ENCODE data around the gene SCUBE1.

The SCUBE1 gene
- total RNA-seq: 0 reads per million in 2 donors

DNA sequence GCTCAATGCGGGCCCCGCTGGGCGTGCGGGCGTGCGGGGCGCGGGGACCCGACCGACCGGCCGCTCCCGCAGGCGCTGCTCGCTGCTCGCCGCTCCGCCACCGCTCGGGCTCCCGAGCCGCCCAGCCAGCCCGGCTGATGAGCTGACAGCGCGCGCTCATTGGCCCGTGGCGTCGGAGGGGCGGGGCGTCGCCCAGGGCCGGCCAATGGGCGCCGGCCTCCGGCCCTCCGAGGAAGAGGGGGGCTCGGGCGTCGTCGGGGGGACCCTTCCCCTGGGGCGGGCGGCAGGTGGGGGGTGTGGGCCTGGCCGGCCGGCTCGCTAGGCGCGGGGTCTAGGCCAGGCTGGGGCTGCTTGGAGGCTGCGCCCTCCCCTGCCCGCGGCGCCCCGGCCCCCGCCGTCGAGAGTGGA, at the start of gene SCUBE1:
SCUBE1 (minus strand) TSS at position 111 of the 408 bp plus-strand sequence. CDS start 111 bp downstream, outside the sequence.
- peak; percentile 18 for DNase-seq

DNA sequence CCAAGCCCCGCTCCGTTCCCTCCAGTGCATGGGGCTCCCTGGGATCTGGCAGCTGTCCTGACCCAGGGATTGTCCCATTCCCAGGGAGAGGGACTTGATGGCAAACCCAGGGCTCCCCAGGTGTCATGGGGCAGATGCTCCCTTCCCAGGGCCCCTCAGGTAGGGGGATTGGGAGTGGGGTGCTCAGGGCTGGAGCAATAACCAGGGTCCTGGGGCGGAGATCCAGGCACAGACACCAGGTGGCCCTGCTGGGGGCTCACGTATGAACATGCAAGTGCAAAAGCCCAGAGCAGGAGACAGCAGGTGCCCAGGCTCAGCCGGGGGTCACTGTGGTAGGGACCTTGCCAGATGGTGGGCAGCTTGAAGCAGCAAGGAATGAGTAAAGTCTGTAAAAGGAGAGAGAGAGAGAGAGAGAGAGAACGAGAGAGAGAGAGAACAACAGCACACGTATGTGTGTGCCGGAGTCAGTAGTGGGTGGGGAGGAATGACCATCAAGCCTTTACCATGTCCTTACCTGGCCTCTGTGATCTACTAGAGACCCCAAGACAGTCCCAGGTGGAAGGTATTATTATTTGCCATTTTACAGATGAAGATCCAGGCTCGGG, 49.3 kb upstream of the SCUBE1 start:
- DNase-seq: no peak

- DNase-seq: no peak
Measured at GRCh38 chr22:43391306-43391705, 48.1 kb upstream of the SCUBE1 start.

- DNase-seq: no peak
Measured at GRCh38 chr22:43390872-43391271, 47.7 kb upstream of the SCUBE1 start.

GRCh38 chr22:43390166-43390565, 47.0 kb upstream of the SCUBE1 start:
- no peak for DNase-seq

DNA sequence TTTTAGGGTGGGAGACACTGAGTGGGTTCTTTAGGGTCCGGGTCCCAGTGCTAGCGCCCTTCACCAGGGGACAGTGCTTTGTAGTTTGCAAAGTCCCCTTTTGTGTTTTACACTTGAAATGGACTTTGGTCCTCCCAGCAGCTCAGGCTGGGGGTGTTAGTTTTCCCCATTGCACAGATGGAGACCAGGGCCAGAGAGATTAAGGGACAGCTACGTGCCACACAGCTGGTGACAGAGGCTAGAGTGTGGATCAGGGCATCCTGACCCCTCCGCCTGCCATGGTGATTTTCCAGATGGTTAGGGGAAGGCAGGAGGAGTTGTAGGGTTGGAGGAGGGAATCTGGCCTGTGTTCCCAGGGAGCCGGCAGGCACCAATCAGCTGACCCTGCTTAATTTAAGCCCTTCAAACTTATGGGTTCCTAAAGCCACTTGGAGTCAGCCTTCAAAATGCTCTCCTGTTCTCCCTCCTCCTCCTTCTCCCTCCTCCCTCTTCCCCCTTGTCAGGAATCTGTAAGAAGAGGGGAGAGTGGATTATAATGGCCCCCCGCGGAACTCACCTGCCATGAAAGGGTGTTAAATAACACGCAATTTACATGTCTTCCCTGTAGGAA, 46.2 kb upstream of the SCUBE1 start:
- DNase-seq: no peak

GRCh38 chr22:43388420-43388851, 45.3 kb upstream of the SCUBE1 start:
- peak; percentile 68 for DNase-seq

DNA sequence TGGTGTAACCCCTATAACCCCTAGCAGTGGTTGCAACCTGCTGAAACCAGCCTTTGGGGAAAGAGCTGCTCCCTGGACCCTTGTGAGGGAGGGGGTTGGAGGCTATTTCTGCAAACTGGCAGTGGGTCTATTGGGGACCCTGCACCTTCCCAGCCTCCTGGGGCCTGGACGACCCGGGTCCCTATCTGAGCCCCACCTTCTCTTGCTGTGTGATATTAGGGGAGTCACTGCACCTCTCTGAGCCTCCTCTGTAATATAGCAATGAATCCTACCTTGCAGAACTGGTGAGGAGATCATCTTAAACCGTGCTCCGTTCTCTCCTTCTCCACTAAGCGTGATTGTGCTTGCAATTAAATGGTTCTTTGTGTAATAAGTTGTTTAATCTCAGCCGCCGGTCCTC, 44.6 kb upstream of the SCUBE1 start:
- DNase-seq: no peak

GRCh38 chr22:43385770-43386641, 42.8 kb upstream of the SCUBE1 start:
- peak; percentile 62 for DNase-seq

DNA sequence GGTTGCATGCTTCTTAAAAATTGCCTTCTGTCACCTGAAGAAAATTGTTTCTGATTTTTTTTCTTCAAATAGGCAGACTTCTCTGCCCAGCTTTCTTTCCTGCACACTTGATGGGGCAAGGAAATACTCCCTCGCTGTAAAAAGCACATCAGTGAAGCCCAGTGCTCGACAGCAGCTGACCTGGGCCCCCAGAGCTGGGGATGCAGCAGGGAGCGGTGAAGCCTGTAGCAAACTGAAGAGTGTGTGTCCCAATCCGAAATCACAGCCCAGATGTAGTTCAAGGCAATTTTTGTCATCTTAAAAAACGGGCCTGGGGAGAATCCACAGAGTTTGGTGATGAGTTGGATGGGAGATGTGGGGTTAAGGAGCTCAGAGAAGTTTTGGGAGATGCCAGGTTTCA, 41.7 kb upstream of the SCUBE1 start:
- no peak for DNase-seq

DNA sequence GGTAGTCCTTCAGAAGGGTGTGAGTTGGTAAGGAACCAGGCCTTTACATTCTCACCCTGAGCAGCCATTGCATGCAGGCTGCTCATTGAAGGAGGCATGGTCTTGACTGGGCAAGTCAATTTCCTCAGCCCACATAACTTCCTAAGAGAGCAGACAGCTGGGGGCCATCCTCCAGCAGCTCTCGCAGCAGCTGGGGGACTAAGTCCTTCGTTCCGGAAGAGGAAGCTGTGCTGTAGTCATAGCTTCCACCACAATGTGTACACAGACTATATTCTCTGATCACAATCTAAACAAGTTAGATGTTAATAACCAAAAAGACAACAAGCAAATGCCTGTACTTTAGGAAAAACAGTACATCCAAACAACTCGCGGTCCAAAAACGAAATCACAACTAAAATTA, 38.5 kb upstream of the SCUBE1 start:
- DNase-seq: no peak

DNA sequence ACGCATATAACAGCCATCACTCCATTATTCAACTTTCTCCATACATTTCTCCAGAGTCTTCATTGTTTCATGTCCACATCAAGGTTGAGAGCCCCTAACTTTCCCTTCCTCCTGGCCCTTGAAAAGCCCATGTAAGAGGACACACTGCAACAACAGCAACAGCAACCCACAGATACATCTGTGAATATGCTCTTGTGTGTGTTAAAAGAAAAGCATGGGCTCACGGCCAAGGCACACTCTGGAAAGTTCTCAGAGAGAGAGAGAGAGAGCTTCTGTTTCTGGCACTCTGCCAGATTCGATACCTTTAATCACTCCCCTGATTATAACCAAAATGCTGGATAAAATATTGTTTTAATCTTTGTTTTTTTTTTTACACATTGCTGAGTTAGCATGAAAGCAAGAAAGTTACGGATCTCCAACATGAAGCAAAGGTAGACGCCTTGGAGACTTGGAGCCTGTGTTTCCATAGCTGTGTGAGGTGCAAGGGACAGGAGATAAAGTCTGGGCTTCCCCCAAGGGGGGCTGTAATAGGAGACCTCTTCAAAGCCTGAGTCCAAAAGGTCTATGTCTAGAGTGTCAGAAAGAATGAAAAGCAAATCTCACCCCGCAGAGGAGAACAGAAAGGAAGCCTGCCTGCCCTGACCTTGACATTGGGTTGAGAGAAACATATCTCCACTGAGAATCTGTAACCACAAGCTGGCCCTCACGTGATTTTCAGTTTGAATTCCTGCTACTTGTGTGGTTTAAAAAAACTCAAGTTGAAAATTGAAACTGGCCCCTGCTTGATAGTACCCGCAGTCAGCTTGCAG, 34.9 kb upstream of the SCUBE1 start:
- DNase-seq: no peak

DNA sequence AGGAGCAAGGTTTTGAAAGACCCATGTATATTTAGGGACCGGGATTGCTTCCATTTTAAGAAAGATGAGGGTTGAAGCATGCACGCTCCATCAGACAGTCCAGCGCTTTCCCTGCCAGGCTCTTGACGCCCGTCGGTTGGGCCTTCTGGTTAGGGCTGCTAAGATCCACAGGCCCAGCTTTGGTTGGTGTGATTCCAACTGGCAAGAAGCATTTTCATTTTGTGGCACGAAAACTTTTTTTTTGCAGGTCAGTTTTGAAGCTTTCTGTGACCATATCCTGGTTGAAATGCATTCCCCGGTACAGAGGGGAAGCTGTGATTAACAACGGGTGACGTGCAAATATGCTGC, 34.4 kb upstream of the SCUBE1 start:
- no peak for DNase-seq

DNA sequence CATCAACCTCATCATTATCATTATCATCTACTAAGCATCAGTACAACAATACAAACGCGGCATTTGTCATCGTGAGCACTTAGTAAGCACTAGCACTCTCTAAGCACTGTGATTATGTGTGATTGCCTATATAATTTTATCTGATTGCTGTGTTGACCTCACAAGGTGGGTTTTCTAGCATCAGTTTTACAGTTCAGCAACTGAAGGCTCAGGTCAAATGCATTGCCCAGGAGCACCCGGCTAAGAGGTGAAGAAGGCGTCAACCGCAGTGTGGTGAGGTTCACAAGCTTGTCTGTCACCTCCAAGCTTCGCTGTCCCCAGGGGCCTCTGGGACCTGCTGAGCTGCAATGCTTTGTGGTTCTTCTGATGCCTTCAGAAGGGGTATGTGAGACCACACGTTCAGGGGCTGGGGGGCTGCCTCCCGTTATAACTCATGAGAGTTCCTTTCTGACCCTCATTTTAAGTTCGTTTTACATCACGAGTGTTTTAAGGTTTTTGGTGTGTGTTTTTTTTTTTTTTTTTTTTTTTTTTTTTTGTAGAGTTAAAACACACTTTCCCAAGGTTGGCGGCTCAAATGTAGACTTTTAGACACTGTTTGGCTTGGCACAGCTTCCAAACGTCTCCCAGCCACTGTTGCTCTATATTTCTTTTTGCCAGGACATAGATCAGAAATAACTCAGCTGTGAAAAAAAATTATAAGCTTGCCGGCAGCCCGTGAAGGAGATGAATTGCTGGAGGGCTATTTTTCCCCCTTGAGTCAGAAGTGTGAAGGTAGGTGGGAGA, 33.8 kb upstream of the SCUBE1 start:
- DNase-seq: peak; percentile 17

GRCh38 chr22:43375951-43376455, 32.8 kb upstream of the SCUBE1 start:
- DNase-seq: no peak

DNA sequence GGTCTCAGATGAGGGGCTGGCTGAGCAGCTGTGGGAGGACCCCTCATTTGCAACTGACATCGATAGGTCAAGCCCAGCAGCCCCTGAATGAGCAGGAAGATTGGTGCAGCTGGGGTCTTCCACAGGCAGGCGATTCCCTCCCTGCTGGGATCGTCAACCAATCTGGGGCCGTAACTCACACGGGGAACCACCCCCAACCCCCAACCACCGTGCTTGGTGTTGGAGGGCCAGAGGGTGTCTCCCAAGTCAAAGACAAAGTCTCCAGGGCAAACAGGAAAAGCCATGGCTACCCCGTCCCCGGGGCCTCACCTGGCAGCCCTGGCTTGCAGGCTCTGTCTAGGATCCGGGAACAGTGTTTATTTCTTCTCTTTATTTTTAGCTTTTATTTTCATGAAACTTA, 26.9 kb upstream of the SCUBE1 start:
- no peak for DNase-seq

GRCh38 chr22:43365715-43366440, 22.7 kb upstream of the SCUBE1 start:
- DNase-seq: no peak

- DNase-seq: no peak
Measured at GRCh38 chr22:43364169-43364435, 20.9 kb upstream of the SCUBE1 start.

GRCh38 chr22:43363315-43364168, 20.4 kb upstream of the SCUBE1 start:
- DNase-seq: no peak

DNA sequence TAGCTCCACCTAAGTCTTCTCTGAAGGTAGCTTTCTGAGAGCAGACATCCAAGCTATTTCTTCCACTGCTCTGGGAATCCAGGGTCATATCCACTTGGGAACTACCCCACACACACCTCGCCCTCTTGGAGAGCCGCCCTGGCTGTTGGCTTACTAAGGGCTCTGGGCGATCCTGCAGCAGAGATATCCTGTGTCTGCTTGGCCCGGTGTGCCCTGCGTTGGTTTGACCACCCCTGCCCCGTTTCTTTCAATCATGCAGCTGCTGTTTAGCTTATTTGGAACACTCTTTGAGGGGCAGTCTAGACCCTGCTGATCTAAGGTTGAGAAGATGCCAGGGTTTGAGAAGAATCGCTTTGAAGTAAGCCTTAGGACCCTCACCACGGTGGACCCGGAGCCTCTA, 17.4 kb upstream of the SCUBE1 start:
- DNase-seq: no peak

DNA sequence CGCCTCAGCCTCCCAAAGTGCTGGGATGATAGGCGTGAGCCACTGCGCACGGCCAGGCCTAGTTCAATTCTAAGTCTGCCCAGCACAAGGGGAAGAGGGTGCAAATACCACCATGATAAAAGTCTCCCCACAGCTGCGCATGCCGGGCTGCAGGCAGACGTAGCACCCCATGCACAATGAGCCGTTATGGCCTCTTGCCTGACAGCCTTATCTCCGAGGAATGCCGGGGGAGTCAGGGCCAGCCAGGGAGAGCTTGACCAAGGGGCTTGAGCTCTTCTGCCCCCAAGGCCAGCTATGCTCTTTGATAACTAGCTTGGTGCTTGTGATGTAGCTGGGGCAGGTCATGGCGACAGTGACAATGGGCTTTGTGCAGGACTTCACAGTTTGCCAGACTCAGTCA, 13.7 kb upstream of the SCUBE1 start:
- no peak for DNase-seq
